Measurements from ENCODE around the gene KNOP1.
"Not testable (repeated sequence)": the region's sequence is repeated elsewhere in the genome, so short reads cannot be mapped to it uniquely, and the experiment has no call there.

Gene KNOP1

GRCh38 chr16:19672378-19672777, 45.6 kb downstream of the KNOP1 start:
- no peak overlapping the region for H3K4me3 Mint-ChIP-seq
- H3K27ac Mint-ChIP-seq, result no peak overlapping the region
- no peaks in the 10 kb centered on the region for H3K27me3 Mint-ChIP-seq (ENCODE audit: low read depth)
- H3K4me1 Mint-ChIP-seq, result peaks cover 11% of the 10 kb centered on the region
- H3K9me3 Mint-ChIP-seq, result no peaks in the 10 kb centered on the region
- peaks cover 42% of the 10 kb centered on the region for H3K36me3 Mint-ChIP-seq (ENCODE audit: low read depth)
- TF ChIP-seq CTCF (IDR thresholded peaks at IDR 0.05; ENCODE audit: unreplicated experiment in 3 of 3), result no peak

DNA sequence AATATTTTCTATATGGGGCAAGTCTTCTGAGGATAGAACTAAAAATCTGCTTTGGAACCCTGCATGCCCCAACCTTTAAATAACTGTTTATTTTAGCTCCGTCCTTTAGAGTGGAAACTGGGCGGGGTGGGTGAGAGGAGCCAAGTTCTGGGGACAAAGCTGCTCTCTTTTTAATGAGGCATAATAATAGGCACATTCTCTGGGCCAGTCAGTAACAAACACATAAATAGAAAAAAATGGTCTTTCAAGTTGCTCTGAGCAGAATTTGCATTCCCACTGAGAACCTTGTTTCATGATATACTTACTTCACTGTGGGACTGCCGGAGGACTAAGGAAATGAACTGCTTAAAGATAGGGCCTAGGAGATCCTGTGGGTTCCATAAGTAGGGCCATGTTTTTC, 51.5 kb downstream of the KNOP1 start:
- peaks cover 7% of the 10 kb centered on the region for H3K4me1 Mint-ChIP-seq
- TF ChIP-seq CTCF (IDR thresholded peaks at IDR 0.05; ENCODE audit: unreplicated experiment in 3 of 3), result no peak
- H3K27me3 Mint-ChIP-seq (ENCODE audit: low read depth), result no peaks in the 10 kb centered on the region
- H3K4me3 Mint-ChIP-seq, result no peak overlapping the region
- H3K9me3 Mint-ChIP-seq, result no peaks in the 10 kb centered on the region
- H3K36me3 Mint-ChIP-seq (ENCODE audit: low read depth), result peaks cover 48% of the 10 kb centered on the region
- no peak overlapping the region for H3K27ac Mint-ChIP-seq

DNA sequence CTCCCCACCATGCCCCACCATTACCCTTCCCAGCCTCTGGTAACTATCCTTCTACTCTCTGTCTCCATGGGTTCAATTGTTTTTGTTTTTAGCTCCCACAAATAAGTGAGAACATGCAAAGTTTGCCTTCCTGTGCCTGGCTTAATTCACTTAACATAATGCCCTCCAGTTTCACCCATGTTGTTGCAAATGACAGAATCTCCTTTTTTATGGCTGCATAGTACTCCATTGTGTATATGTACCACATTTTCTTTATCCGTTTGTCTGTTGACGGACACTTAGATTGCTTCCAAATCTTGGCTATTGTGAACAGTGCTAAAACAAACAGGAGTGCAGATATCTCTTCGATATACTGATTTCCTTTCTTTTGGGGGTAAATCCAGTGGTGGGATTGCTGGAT, 52.7 kb downstream of the KNOP1 start:
- not testable (repeated sequence) for H3K9me3 Mint-ChIP-seq; H3K27ac Mint-ChIP-seq; H3K27me3 Mint-ChIP-seq (ENCODE audit: low read depth); H3K4me3 Mint-ChIP-seq; H3K4me1 Mint-ChIP-seq
- peaks cover 55% of the 10 kb centered on the region for H3K36me3 Mint-ChIP-seq (ENCODE audit: low read depth)

DNA sequence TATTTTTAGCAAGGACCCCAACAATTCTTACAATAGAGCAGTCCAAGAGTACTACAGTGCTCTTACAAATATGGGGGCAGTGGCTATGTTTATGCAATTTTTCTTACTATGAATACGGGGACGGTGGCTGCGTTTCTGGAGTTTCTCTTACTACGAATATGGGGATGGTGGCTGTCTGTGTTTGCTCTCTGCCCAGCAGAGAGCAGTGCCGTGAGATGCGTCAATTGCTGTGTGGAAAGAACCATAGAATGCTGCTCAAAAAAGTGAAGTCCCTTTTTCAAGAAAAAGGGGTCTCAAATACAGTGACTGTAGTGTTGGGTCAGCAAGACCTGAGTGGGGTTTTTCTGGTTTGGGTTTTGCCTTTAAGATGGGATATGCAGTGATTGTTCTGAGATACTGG, 53.9 kb downstream of the KNOP1 start:
- Mint-ChIP-seq H3K27ac (no peak overlapping the region), H3K9me3 (no peaks in the 10 kb centered on the region), H3K36me3 (ENCODE audit: low read depth) (peaks cover 57% of the 10 kb centered on the region), H3K4me3 (no peak overlapping the region), H3K27me3 (ENCODE audit: low read depth) (no peaks in the 10 kb centered on the region), H3K4me1 (peaks cover 7% of the 10 kb centered on the region)
- TF ChIP-seq CTCF (IDR thresholded peaks at IDR 0.05; ENCODE audit: unreplicated experiment in 3 of 3), result no peak

DNA sequence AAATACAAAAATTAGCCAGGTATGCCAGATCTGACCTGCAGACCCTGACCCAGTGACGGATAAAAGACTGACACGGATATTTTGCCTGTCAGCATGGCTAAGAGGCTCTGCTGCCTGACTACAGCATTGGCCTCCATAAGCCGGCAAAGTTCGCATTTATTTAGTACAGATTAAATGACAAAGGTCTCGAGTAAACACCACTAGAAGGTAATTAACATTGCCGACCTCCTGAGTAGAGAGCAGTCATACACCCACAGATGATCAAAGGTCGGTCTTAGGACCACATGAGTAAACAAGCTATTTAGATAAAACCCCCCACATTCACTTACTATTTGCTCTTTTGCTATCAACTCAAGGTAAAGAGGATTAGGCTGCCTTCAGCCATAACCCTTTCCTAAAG, 55.7 kb downstream of the KNOP1 start:
- no peak for TF ChIP-seq CTCF (IDR thresholded peaks at IDR 0.05; ENCODE audit: unreplicated experiment in 3 of 3)
- H3K4me1 Mint-ChIP-seq, result peaks cover 7% of the 10 kb centered on the region
- H3K36me3 Mint-ChIP-seq (ENCODE audit: low read depth), result peaks cover 69% of the 10 kb centered on the region
- no peak overlapping the region for H3K27ac Mint-ChIP-seq
- H3K9me3 Mint-ChIP-seq, result no peaks in the 10 kb centered on the region
- H3K4me3 Mint-ChIP-seq, result no peak overlapping the region
- H3K27me3 Mint-ChIP-seq (ENCODE audit: low read depth), result no peaks in the 10 kb centered on the region

- no peaks in the 10 kb centered on the region for H3K4me1 Mint-ChIP-seq
- TF ChIP-seq CTCF (IDR thresholded peaks at IDR 0.05; ENCODE audit: unreplicated experiment in 3 of 3), result no peak
- peaks cover 77% of the 10 kb centered on the region for H3K36me3 Mint-ChIP-seq (ENCODE audit: low read depth)
- H3K27me3 Mint-ChIP-seq (ENCODE audit: low read depth), result no peaks in the 10 kb centered on the region
- H3K4me3 Mint-ChIP-seq, result no peak overlapping the region
- H3K9me3 Mint-ChIP-seq, result no peaks in the 10 kb centered on the region
- no peak overlapping the region for H3K27ac Mint-ChIP-seq
Measured at GRCh38 chr16:19660432-19660831, 57.6 kb downstream of the KNOP1 start.

Measured in nephron (organoid).